Measurements from ENCODE around the gene MICU1. TPM values are rescaled to one million over a fixed set of nuclear protein-coding genes. Genes with fewer than 3 reads are reported as not detected.

Gene MICU1
- total RNA-seq, 1 experiment from 2014 or later, result 70.5 TPM

DNA sequence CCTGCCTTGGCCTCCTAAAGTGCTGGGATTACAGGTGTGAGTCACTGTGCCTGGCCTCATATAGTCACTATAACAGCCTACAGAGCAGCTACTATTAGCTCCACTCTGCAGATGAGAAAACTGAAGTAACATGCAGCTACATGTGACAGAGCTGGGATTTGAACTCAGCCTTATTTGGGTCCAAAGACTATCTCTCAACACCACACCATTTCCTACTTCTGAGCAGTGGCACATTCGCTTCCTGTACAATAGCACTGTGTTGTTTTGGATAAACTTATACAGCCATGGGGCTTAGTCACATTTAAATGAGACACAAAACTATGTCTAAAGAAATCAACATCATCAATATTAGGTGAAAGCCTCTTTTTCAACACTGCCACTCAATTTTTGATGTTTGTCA, 201.3 kb downstream of the MICU1 start:
- H3K4me3 ChIP-seq, result no peak overlapping the region
- no peaks in the 10 kb centered on the region for H3K79me2 ChIP-seq (ENCODE audit: low read depth)
- no peak overlapping the region for H2AFZ ChIP-seq
- H3K36me3 ChIP-seq (ENCODE audit: low read depth), result 0 out of 2 replicates have a peak, but pooled peaks cover 5% of the 10 kb centered on the region
- POLR2A ChIA-PET (ENCODE audit: unreplicated experiment), result no interaction called here
- H3K9me2 ChIP-seq (ENCODE audit: insufficient read depth), result no peaks in the 10 kb centered on the region
- CTCF ChIA-PET, result no interaction called here
- H4K20me1 ChIP-seq (ENCODE audit: insufficient read depth), result no peaks in the 10 kb centered on the region
- no TSS peak for BruUV-seq (replicated peaks)
- no peaks in the 10 kb centered on the region for H3K9me3 ChIP-seq (ENCODE audit: insufficient read depth, low read depth)
- DNase-seq, result no peak
- H3F3A ChIP-seq (ENCODE audit: insufficient read depth, low read depth), result no peaks in the 10 kb centered on the region
- H3K4me1 ChIP-seq (replicated peaks; ENCODE audit: insufficient read depth), result no peaks in the 10 kb centered on the region
- TF ChIP-seq, protein P1, sequence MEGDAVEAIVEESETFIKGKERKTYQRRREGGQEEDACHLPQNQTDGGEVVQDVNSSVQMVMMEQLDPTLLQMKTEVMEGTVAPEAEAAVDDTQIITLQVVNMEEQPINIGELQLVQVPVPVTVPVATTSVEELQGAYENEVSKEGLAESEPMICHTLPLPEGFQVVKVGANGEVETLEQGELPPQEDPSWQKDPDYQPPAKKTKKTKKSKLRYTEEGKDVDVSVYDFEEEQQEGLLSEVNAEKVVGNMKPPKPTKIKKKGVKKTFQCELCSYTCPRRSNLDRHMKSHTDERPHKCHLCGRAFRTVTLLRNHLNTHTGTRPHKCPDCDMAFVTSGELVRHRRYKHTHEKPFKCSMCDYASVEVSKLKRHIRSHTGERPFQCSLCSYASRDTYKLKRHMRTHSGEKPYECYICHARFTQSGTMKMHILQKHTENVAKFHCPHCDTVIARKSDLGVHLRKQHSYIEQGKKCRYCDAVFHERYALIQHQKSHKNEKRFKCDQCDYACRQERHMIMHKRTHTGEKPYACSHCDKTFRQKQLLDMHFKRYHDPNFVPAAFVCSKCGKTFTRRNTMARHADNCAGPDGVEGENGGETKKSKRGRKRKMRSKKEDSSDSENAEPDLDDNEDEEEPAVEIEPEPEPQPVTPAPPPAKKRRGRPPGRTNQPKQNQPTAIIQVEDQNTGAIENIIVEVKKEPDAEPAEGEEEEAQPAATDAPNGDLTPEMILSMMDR (conservative IDR thresholded peaks at IDR 0.05), result no peak
- TF ChIP-seq EZH2 (IDR thresholded peaks at IDR 0.05; ENCODE audit: low read depth), result no peak
- no peak overlapping the region for H3K27ac ChIP-seq
- no peaks in the 10 kb centered on the region for H3K27me3 ChIP-seq (ENCODE audit: insufficient read depth, low read depth)
- H3K4me2 ChIP-seq, result no peak overlapping the region
- intact Hi-C loops (cut with micrococcal nuclease; ENCODE audit: unreplicated experiment), result no loop called here

- ChIA-PET POLR2A (ENCODE audit: unreplicated experiment) (no interaction called here), CTCF (no interaction called here)
- Histone ChIP-seq H3K27ac (no peak overlapping the region), H3K36me3 (ENCODE audit: low read depth) (0 out of 2 replicates have a peak, but pooled peaks cover 5% of the 10 kb centered on the region), H3K4me3 (no peak overlapping the region), H3K4me2 (no peak overlapping the region), H3K79me2 (ENCODE audit: low read depth) (no peaks in the 10 kb centered on the region), H3K9me3 (ENCODE audit: insufficient read depth, low read depth) (no peaks in the 10 kb centered on the region), H3K4me1 (replicated peaks; ENCODE audit: insufficient read depth) (no peaks in the 10 kb centered on the region), H3K27me3 (ENCODE audit: insufficient read depth, low read depth) (no peaks in the 10 kb centered on the region), H3K9me2 (ENCODE audit: insufficient read depth) (no peaks in the 10 kb centered on the region), H2AFZ (no peak overlapping the region), H4K20me1 (ENCODE audit: insufficient read depth) (no peaks in the 10 kb centered on the region), H3F3A (ENCODE audit: insufficient read depth, low read depth) (no peaks in the 10 kb centered on the region)
- DNase-seq, result no peak
- intact Hi-C loops (cut with micrococcal nuclease; ENCODE audit: unreplicated experiment), result no loop called here
- no peak for TF ChIP-seq EZH2 (IDR thresholded peaks at IDR 0.05; ENCODE audit: low read depth)
- TF ChIP-seq, protein P1 (conservative IDR thresholded peaks at IDR 0.05), result no peak
- no TSS peak for BruUV-seq (replicated peaks)
Measured at GRCh38 chr10:72423426-72423825, 202.5 kb downstream of the MICU1 start.

DNA sequence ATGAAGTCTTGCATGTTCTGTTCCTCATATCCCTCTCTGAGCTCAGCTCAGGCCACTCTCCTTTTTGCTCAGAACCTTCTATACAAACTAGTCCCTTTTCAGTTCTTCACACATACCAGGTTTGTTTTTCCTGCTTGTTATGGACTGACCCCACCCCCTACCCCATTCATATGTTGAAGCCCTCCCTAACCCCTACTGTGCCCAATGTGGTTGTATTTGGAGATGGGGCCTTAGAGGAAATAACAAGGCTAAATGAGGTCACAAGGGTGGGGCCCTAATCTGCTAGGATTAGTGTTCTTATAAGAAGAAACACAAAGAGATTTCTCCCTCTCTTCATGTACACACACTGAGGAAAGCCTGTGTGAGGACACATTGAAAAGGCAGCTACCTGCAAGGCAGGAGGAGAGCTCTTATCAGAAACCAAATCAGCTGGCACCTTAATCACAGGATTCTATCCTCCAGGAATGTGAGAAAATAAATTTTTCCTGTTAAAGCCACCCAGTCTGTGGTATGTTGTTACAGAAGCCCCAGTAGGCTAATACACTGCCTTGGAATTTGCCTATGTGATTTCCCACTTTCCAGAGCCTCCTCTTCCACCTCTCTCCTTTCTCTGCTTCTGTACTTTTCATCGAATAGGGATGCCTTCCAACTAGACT, 203.9 kb downstream of the MICU1 start:
- ChIA-PET POLR2A (ENCODE audit: unreplicated experiment) (no interaction called here), CTCF (no interaction called here)
- intact Hi-C loops (cut with micrococcal nuclease; ENCODE audit: unreplicated experiment), result no loop called here
- Histone ChIP-seq H3K4me2 (no peak overlapping the region), H3K9me2 (ENCODE audit: insufficient read depth) (no peaks in the 10 kb centered on the region), H2AFZ (no peak overlapping the region), H3F3A (ENCODE audit: insufficient read depth, low read depth) (no peaks in the 10 kb centered on the region), H4K20me1 (ENCODE audit: insufficient read depth) (no peaks in the 10 kb centered on the region), H3K9me3 (ENCODE audit: insufficient read depth, low read depth) (no peaks in the 10 kb centered on the region), H3K36me3 (ENCODE audit: low read depth) (0 out of 2 replicates have a peak, but pooled peaks cover 5% of the 10 kb centered on the region), H3K27ac (no peak overlapping the region), H3K4me3 (no peak overlapping the region), H3K27me3 (ENCODE audit: insufficient read depth, low read depth) (no peaks in the 10 kb centered on the region), H3K4me1 (replicated peaks; ENCODE audit: insufficient read depth) (no peaks in the 10 kb centered on the region), H3K79me2 (ENCODE audit: low read depth) (no peaks in the 10 kb centered on the region)
- TF ChIP-seq EZH2 (IDR thresholded peaks at IDR 0.05; ENCODE audit: low read depth), result no peak
- TF ChIP-seq, protein P1 (conservative IDR thresholded peaks at IDR 0.05), result no peak
- no peak for DNase-seq
- no TSS peak for BruUV-seq (replicated peaks)

Measured in PC-9 (cell line).